H1 (cell line): ENCODE results near the gene CAMTA1. TPM values are rescaled to one million over a fixed set of nuclear protein-coding genes. Genes with fewer than 3 reads are reported as not detected.

Experiments used
- CTCF ChIA-PET: fragments of 300-600 bp; sonication (Branson Sonifier 250); formaldehyde crosslinking; loops from one replicate; lab custom pipeline; 2021; ENCODE audit not compliant: partially characterized antibody; lab: Charles Lee
- POLR2A ChIA-PET: fragments of 300-600 bp; sonication (Branson Sonifier 250); formaldehyde crosslinking; loops from one replicate; lab custom pipeline; 2021; ENCODE audit warnings: inconsistent platforms; ENCODE audit not compliant: partially characterized antibody; lab: Charles Lee
- DNase-seq, 2 experiments: peaks; one replicate each; pipeline versions ENCODE4 v3.0.0 to v3.0.0-alpha.2; 2010 to 2022; ENCODE audit warnings: low spot score in 2 of 2, low read depth in 1 of 2, mixed read lengths in 1 of 2
- FAIRE-seq: peaks from 2 replicates; lab custom pipeline; 2011; peaks lifted over from hg19 to GRCh38; lab: Jason Lieb, UNC
- H2AFZ ChIP-seq: 2 replicates; pipeline ENCODE4 v1.8.1; 2012; ENCODE audit warnings: low read length, inconsistent platforms
- H2AK5ac ChIP-seq: 2 replicates; pipeline ENCODE4 v1.6.1; 2013; ENCODE audit warnings: low read depth, low read length
- H2BK120ac ChIP-seq: replicated peaks from 2 replicates; pipeline ENCODE3; 2013; ENCODE audit warnings: low read depth, low read length, inconsistent platforms
- H2BK12ac ChIP-seq: 2 replicates; pipeline ENCODE4 v1.6.1; 2013; ENCODE audit warnings: low read depth, low read length
- H2BK15ac ChIP-seq: 2 replicates; pipeline ENCODE4 v1.6.1; 2013; ENCODE audit warnings: low read length
- H2BK20ac ChIP-seq: 2 replicates; pipeline ENCODE4 v1.6.1; 2013; ENCODE audit warnings: low read length
- H2BK5ac ChIP-seq: 2 replicates; pipeline ENCODE4 v1.6.1; 2013; ENCODE audit warnings: low read depth, low read length
- H3K14ac ChIP-seq: 2 replicates; pipeline ENCODE4 v1.6.1; 2013; ENCODE audit warnings: inconsistent platforms; ENCODE audit not compliant: insufficient read length
- H3K18ac ChIP-seq: 2 replicates; pipeline ENCODE4 v1.6.1; 2013; ENCODE audit warnings: low read length; ENCODE audit errors: extremely low read depth
- H3K23ac ChIP-seq: 2 replicates; pipeline ENCODE4 v1.6.1; 2013; ENCODE audit warnings: inconsistent platforms; ENCODE audit not compliant: insufficient read length
- H3K23me2 ChIP-seq: 2 replicates; pipeline ENCODE4 v1.6.1; 2013; ENCODE audit warnings: low read depth, low read length
- H3K27ac ChIP-seq: 2 replicates; pipeline ENCODE4 v1.6.1; 2011; ENCODE audit warnings: low read depth, low read length, inconsistent platforms
- H3K27me3 ChIP-seq, 4 experiments: replicated peaks in 1 of 4; 1 replicate in 1 of 4; 2 replicates in 3 of 4; pipeline versions ENCODE4 v1.6.1 to v1.8.1; 2011 to 2013; ENCODE audit warnings: low read length in 3 of 4, mild to moderate bottlenecking in 3 of 4, inconsistent platforms in 2 of 4, mixed read lengths in 2 of 4, moderate library complexity in 1 of 4; ENCODE audit not compliant: control insufficient read depth in 3 of 4, insufficient read depth in 3 of 4; ENCODE audit errors: extremely low read depth in 1 of 4
- H3K36me3 ChIP-seq, 4 experiments: 2 replicates each; pipeline versions ENCODE4 v1.6.1 to v1.8.1; 2011 to 2013; ENCODE audit warnings: mild to moderate bottlenecking in 4 of 4, low read length in 3 of 4, moderate library complexity in 2 of 4, control low read depth in 1 of 4, inconsistent platforms in 1 of 4; ENCODE audit not compliant: insufficient read depth in 4 of 4, control insufficient read depth in 2 of 4
- H3K4ac ChIP-seq: replicated peaks from 2 replicates; pipeline ENCODE3; 2013; ENCODE audit warnings: low read length, low read depth, mixed read lengths, inconsistent platforms; ENCODE audit not compliant: insufficient read length
- H3K4me1 ChIP-seq, 4 experiments: replicated peaks in 1 of 4; 1 replicate in 1 of 4; 2 replicates in 3 of 4; pipeline versions ENCODE4 v1.6.1 to v1.8.1; 2011 to 2013; ENCODE audit warnings: low read length in 3 of 4, inconsistent platforms in 2 of 4, mixed read lengths in 1 of 4; ENCODE audit not compliant: insufficient read depth in 4 of 4, control insufficient read depth in 3 of 4
- H3K4me2 ChIP-seq, 2 experiments: 2 replicates each; pipeline versions ENCODE4 v1.6.1 to v1.8.1; 2011 to 2013; ENCODE audit warnings: low read depth in 2 of 2, low read length in 2 of 2, control low read depth in 1 of 2, inconsistent platforms in 1 of 2, mild to moderate bottlenecking in 1 of 2; ENCODE audit not compliant: insufficient read depth in 1 of 2
- H3K4me3 ChIP-seq, 4 experiments: fragments of 200-600, 300-600 bp in 1 of 4; sonication (generic), shearing (Covaris generic), sonication (Bioruptor Twin) in 1 of 4; 2 replicates each; pipeline versions ENCODE4 v1.5.1 to v1.8.1; 2011 to 2016; ENCODE audit warnings: low read length in 4 of 4, low read depth in 3 of 4, control low read depth in 2 of 4, inconsistent platforms in 2 of 4, mild to moderate bottlenecking in 2 of 4, mixed read lengths in 1 of 4, moderate library complexity in 1 of 4; ENCODE audit not compliant: insufficient read depth in 2 of 4; ENCODE audit errors: extremely low read depth in 1 of 4
- H3K56ac ChIP-seq: replicated peaks from 2 replicates; pipeline ENCODE3; 2013; ENCODE audit warnings: low read depth, mild to moderate bottlenecking, mixed read lengths, low read length, inconsistent platforms; ENCODE audit not compliant: insufficient read length
- H3K79me1 ChIP-seq: 2 replicates; pipeline ENCODE4 v1.6.1; 2013; ENCODE audit warnings: low read depth, low read length, control low read depth
- H3K79me2 ChIP-seq, 2 experiments: 2 replicates each; pipeline versions ENCODE4 v1.6.1 to v1.8.1; 2012 to 2013; ENCODE audit warnings: low read length in 2 of 2, mild to moderate bottlenecking in 2 of 2, inconsistent platforms in 1 of 2; ENCODE audit not compliant: insufficient read depth in 2 of 2, control insufficient read depth in 1 of 2
- H3K9ac ChIP-seq, 4 experiments: replicated peaks in 1 of 4; 1 replicate in 1 of 4; 2 replicates in 3 of 4; pipeline versions ENCODE4 v1.6.1 to v1.8.1; 2011 to 2013; ENCODE audit warnings: low read depth in 3 of 4, low read length in 3 of 4, control low read depth in 2 of 4, mild to moderate bottlenecking in 2 of 4, moderate library complexity in 2 of 4, inconsistent platforms in 1 of 4; ENCODE audit errors: extremely low read depth in 1 of 4
- H3K9me3 ChIP-seq, 2 experiments: 2 replicates each; pipeline versions ENCODE4 v1.6.1 to v1.8.1; 2012 to 2013; ENCODE audit warnings: mild to moderate bottlenecking in 2 of 2, moderate library complexity in 2 of 2, control low read depth in 1 of 2, inconsistent platforms in 1 of 2, low read depth in 1 of 2, low read length in 1 of 2, mixed read lengths in 1 of 2; ENCODE audit not compliant: insufficient read depth in 2 of 2
- H4K20me1 ChIP-seq, 2 experiments: replicated peaks in 1 of 2; 2 replicates each; pipeline versions ENCODE3 to v1.8.1; 2011 to 2013; ENCODE audit warnings: inconsistent platforms in 2 of 2, low read length in 2 of 2, mild to moderate bottlenecking in 1 of 2; ENCODE audit not compliant: insufficient read depth in 2 of 2, control insufficient read depth in 1 of 2
- H4K5ac ChIP-seq: 2 replicates; pipeline ENCODE4 v1.6.1; 2013; ENCODE audit warnings: low read length, low read depth, mixed read lengths, inconsistent platforms; ENCODE audit not compliant: insufficient read length
- H4K8ac ChIP-seq: 2 replicates; pipeline ENCODE4 v1.8.0; 2013; ENCODE audit warnings: mild to moderate bottlenecking, moderate library complexity, low read length, inconsistent platforms; ENCODE audit not compliant: insufficient read depth; ENCODE audit errors: extremely low read depth
- H4K91ac ChIP-seq: replicated peaks from 2 replicates; pipeline ENCODE3; 2013; ENCODE audit warnings: low read length, mixed read lengths, inconsistent platforms; ENCODE audit not compliant: insufficient read length
- BRCA1 ChIP-seq: IDR thresholded peaks from 2 replicates; pipeline ENCODE4 v1.6.1; 2012; ENCODE audit warnings: low read depth, low read length, improper control_type of control experiment
- CHD1 ChIP-seq: IDR thresholded peaks from 2 replicates; pipeline ENCODE4 v1.6.1; 2012; ENCODE audit warnings: low read depth, low read length, improper control_type of control experiment
- CTCF ChIP-seq, 3 experiments: IDR thresholded peaks; 1 replicate in 2 of 3; 2 replicates in 1 of 3; pipeline versions ENCODE4 v1.5.1 to v1.6.1; 2011; ENCODE audit warnings: low read length in 3 of 3, mild to moderate bottlenecking in 3 of 3, inconsistent platforms in 2 of 3, low read depth in 1 of 3, moderate library complexity in 1 of 3; ENCODE audit not compliant: insufficient read depth in 1 of 3; ENCODE audit errors: control extremely low read depth in 1 of 3
- EGR1 ChIP-seq: IDR thresholded peaks from 2 replicates; pipeline ENCODE4 v1.6.1; 2011; ENCODE audit warnings: low read depth, low read length, borderline replicate concordance
- EP300 ChIP-seq, 2 experiments: IDR thresholded peaks; 1 replicate in 1 of 2; 2 replicates in 1 of 2; pipeline ENCODE4 v1.6.1; 2011 to 2012; ENCODE audit warnings: low read depth in 2 of 2, low read length in 2 of 2, mild to moderate bottlenecking in 2 of 2, borderline replicate concordance in 1 of 2, inconsistent platforms in 1 of 2, moderate library complexity in 1 of 2
- FOSL1 ChIP-seq: IDR thresholded peaks from 2 replicates; pipeline ENCODE4 v1.6.1; 2011; ENCODE audit warnings: mild to moderate bottlenecking, low read depth, low read length, moderate library complexity; ENCODE audit not compliant: insufficient read depth
- GABPA ChIP-seq: IDR thresholded peaks from 2 replicates; pipeline ENCODE4 v1.6.1; 2011; ENCODE audit warnings: mild to moderate bottlenecking, low read length, moderate library complexity, borderline replicate concordance; ENCODE audit not compliant: insufficient read depth
- GTF2F1 ChIP-seq: IDR thresholded peaks from 2 replicates; pipeline ENCODE4 v1.6.1; 2012; ENCODE audit warnings: low read depth, low read length, improper control_type of control experiment, borderline replicate concordance
- JUN ChIP-seq: IDR thresholded peaks from 2 replicates; pipeline ENCODE4 v1.6.1; 2011; ENCODE audit warnings: low read depth, mild to moderate bottlenecking, improper control_type of control experiment, low read length
- KDM4A ChIP-seq: IDR thresholded peaks from one replicate; pipeline ENCODE4 v1.7.1; 2012; ENCODE audit warnings: low read depth, mild to moderate bottlenecking, moderate library complexity, low read length, inconsistent platforms; ENCODE audit not compliant: severe bottlenecking
- POU5F1 ChIP-seq: IDR thresholded peaks from 2 replicates; pipeline ENCODE4 v1.6.1; 2011; ENCODE audit warnings: low read depth, mild to moderate bottlenecking, low read length, moderate library complexity
- SP4 ChIP-seq: IDR thresholded peaks from 2 replicates; pipeline ENCODE4 v1.6.1; 2012; ENCODE audit warnings: low read length, inconsistent platforms
- WGBS, 2 experiments: shearing (Covaris generic) in 1 of 2; methylation state at CpG; one replicate each; pipeline versions ENCODE4 v1.1.6 to v1.1.7; 2013 to 2015; ENCODE audit warnings: low lambda C conversion rate in 2 of 2, mixed read lengths in 2 of 2, inconsistent platforms in 1 of 2, low coverage in 1 of 2, missing lambda C conversion rate in 1 of 2; ENCODE audit not compliant: insufficient replicate concordance in 2 of 2, insufficient coverage in 1 of 2, insufficient read length in 1 of 2; ENCODE audit errors: extremely low coverage in 1 of 2, missing lambda C conversion rate in 1 of 2; 5-methylcytosine and 5-hydroxymethylcytosine counted together
- polyA plus RNA-seq, 7 experiments: library from polyadenylated mRNA; depleted of rRNA in 3 of 7; stranded (reverse) in 5 of 7; unstranded in 2 of 7; fragments of >200 nt in 5 of 7; fragments of 200-250 nt in 2 of 7; gene quantifications; 1 replicate in 5 of 7; 2 replicates in 1 of 7; 4 replicates in 1 of 7; pipeline versions ENCODE4 v1.2.1 to v1.2.3, GENCODE V29; 2011 to 2013; ENCODE audit warnings: missing spikeins in 2 of 7, mixed read lengths in 2 of 7
- total RNA-seq: library from RNA; stranded (reverse); fragmentation: NEBNext Ultra II Directional; extraction: Animal tissue kit (Norgen Biotek cat#: 25700); gene quantifications from 2 replicates; pipeline ENCODE4 v1.2.1, GENCODE V29; 2021

Gene CAMTA1
- total and polyA plus RNA-seq, 2 of the 8 experiments (the other 6 are each of a cell fraction or from before 2014, with no cell fraction given) = 65.0 to 119 TPM

GRCh38 chr1:6809461-6809860, 24.2 kb downstream of the CAMTA1 start:
- H3K23me2 ChIP-seq = no peaks in the 10 kb centered on the region
- peaks cover 0 to 10% (median 2%) of the 10 kb centered on the region in 4 experiments; a peak in 3 of 7 replicates for H3K4me1 ChIP-seq
- H3K27me3 ChIP-seq = no peaks in the 10 kb centered on the region
- no peak overlapping the region for H3K27ac ChIP-seq
- POLR2A ChIA-PET = no interaction called here
- 86% methylated on average over 2 of the region's 2 CpGs; no CpG with 5 or more reads in 1 of the 2 experiments for WGBS, 2 experiments
- no peak overlapping the region for H2BK120ac ChIP-seq
- FAIRE-seq (no peak), DNase-seq (no peak)
- peaks cover 12 to 24% of the 10 kb centered on the region in 2 experiments for H4K20me1 ChIP-seq
- H3K18ac ChIP-seq = no peak overlapping the region
- no peak overlapping the region for H4K91ac ChIP-seq
- no peak overlapping the region for H3K56ac ChIP-seq
- H3K9me3 ChIP-seq = no peaks in the 10 kb centered on the region
- H3K4ac ChIP-seq = no peak overlapping the region
- H3K79me2 ChIP-seq = peaks cover 18 to 97% of the 10 kb centered on the region in 2 experiments
- H3K23ac ChIP-seq = no peak overlapping the region
- no peak overlapping the region for H3K4me3 ChIP-seq
- CTCF ChIA-PET = interaction anchor here (1.6 kb wide), 1 partner anchor 260 kb away, joined by 4 read pairs; no protein-coding TSS in a partner anchor
- H2AK5ac ChIP-seq = no peak overlapping the region
- no peak overlapping the region for H2BK12ac ChIP-seq
- no peak overlapping the region for H4K8ac ChIP-seq
- H4K5ac ChIP-seq = no peak overlapping the region
- peaks cover 0 to 8% (median 0%) of the 10 kb centered on the region in 4 experiments; a peak in 1 of 8 replicates for H3K36me3 ChIP-seq
- peaks cover 31% of the 10 kb centered on the region for H3K79me1 ChIP-seq
- no peak overlapping the region for H3K14ac ChIP-seq
- no peak overlapping the region for H2BK15ac ChIP-seq
- H2BK20ac ChIP-seq = no peak overlapping the region
- H2BK5ac ChIP-seq = no peak overlapping the region
- no peak overlapping the region for H3K4me2 ChIP-seq
- H2AFZ ChIP-seq = no peak overlapping the region
- no peak overlapping the region for H3K9ac ChIP-seq
- TF ChIP-seq EGR1 (no peak), JUN (no peak), SP4 (no peak), KDM4A (no peak), CHD1 (no peak), GTF2F1 (no peak), POU5F1 (no peak), BRCA1 (no peak), CTCF (IDR thresholded peaks at IDR 0.05; ENCODE audit: control extremely low read depth in 1 of 3, insufficient read depth in 1 of 3, low read depth in 1 of 3, low read length in 3 of 3) (no peak), GABPA (no peak), EP300 (IDR thresholded peaks at IDR 0.05; ENCODE audit: borderline replicate concordance in 1 of 2, low read depth in 2 of 2, low read length in 2 of 2) (no peak), FOSL1 (no peak)
